Activated CD8-positive, alpha-beta memory T cell treated with anti-CD3 and anti-CD28 coated beads for 36 hours (primary cell): ENCODE measurements around the gene AGAP5. TPM values are rescaled to one million over a fixed set of nuclear protein-coding genes. Genes with fewer than 3 reads are reported as not detected.

Experiments used
- CTCF ChIA-PET: fragments of 350-600 bp; sonication (Branson Sonifier 250); formaldehyde crosslinking; loops from one replicate; lab custom pipeline; 2021; ENCODE audit warnings: antibody characterized with exemption; lab: Charles Lee
- POLR2A ChIA-PET: fragments of 350-600 bp; sonication (Branson Sonifier 250); formaldehyde crosslinking; loops from one replicate; lab custom pipeline; 2021; ENCODE audit warnings: antibody characterized with exemption; lab: Charles Lee
- total RNA-seq, 2 experiments: library from RNA; stranded (reverse); gene quantifications; one replicate each; pipeline ENCODE4 v1.2.3, GENCODE V29; 2021

AGAP5 gene
- total RNA-seq, 2 experiments from 2014 or later: 7.5 to 8.6 TPM

DNA sequence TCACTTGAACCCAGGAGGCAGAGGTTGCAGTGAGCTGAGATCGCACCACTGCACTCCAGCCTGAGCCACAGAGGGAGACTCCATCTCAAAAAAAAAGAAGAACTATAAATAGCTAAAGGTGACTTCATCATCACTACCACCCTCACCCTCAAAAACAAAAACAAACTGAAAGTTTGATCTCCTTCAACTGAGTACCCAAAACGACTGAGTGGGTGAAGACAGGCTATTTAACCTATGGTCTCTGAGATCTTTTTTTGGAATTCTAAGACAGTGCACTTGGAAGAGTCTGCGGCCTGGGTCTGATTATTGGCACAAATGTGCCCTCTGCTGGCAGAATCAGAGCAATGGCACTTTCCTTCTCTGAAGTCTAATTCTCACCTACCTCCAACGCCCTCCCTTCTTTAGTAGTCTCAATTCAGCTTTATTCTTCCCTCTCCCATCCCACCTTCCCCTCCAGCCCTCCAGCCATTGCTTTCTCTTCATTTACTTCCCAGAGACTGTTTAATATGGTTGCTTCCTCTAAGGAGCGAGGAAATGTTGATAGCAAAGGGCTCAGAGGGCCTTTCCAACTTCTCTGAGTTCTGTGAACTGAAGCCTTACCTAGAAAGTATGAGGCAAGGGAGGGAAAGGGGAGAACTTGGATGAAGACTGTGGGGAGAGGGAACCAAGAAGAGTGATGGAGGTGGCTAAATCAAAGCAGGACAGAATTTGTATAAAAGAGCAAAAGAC is 53.7 kb downstream of the AGAP5 start:
- POLR2A ChIA-PET: interaction anchor here (0.6 kb wide), 1 partner anchor 27 kb away, joined by 3 read pairs; no protein-coding TSS in a partner anchor

DNA sequence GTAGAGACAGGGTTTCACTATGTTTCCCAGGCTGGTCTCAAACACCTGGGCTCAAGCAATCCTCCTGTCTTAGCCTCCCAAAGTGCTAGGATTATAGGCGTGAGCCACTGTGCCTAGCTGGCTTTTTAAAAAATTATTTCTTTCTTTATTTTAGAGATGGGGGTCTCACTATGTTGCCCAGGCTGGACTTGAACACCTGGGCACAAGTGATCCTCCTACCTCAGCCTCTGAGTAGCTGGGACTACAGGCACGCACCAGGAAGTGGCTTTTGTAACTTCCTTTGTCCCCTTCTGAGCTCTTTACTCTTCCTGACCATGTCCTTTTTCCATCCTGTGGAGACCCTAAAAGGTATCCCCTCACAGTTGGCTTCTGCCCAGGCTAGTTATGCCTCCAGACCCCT is 54.5 kb downstream of the AGAP5 start:
- CTCF ChIA-PET: interaction anchor here (0.6 to 4.1 kb wide), 13 partner anchors 9 to 453 kb away, joined by 3 to 43 read pairs (median 4); no protein-coding TSS in a partner anchor
- POLR2A ChIA-PET: interaction anchor here (0.6 kb wide), 1 partner anchor 28 kb away, joined by 3 read pairs; no protein-coding TSS in a partner anchor

More for the DNA sequence above, 53.7 kb downstream of the AGAP5 start:
- CTCF ChIA-PET: interaction anchor here (0.7 to 4.1 kb wide), 11 partner anchors 10 to 380 kb away, joined by 3 to 43 read pairs (median 4); no protein-coding TSS in a partner anchor

DNA sequence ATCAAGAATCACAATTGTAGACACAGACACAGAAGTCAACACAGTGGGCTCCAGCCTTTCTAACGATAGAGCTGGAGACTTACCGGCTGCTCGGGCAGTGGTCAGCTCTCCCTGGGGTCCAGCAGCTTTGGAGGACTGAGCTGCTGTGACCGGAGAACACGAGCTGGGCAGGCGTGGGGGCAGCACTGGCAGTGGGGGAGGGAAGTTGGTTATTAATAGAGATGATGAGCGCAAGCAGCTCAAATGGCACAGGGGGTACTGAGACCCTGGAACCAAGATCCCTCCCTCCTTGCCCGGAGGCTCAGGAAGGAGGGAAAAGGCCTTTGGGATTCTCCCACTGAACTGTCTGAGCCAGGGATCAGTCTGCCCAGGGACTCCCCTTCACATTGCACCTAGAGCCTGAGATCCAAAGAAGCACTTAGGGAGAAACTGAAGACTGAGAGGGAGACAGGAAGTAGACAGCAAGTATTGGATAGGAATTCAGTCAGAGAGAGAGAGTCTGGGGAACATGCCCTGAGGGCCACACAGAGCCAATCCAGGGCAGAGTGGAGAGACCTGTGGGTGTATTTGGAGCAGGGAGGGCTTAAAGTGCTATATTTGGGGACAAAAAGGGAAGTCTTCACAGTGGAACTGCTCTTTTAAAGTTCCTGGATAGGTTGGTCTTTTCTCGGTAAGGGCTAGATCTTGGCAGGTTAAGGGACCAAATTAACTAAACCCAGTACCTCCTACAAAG is 56.4 kb downstream of the AGAP5 start, which contains the start of gene MYOZ1:
Gene MYOZ1 (minus strand): TSS at position 147 of the 733 bp plus-strand sequence. CDS start 1,457 bp downstream, outside the sequence.
- CTCF ChIA-PET: interaction anchor here (0.8 to 4.1 kb wide), 2 partner anchors 111 to 112 kb away, joined by 3 to 43 read pairs; no protein-coding TSS in a partner anchor
- POLR2A ChIA-PET: no interaction called here

DNA sequence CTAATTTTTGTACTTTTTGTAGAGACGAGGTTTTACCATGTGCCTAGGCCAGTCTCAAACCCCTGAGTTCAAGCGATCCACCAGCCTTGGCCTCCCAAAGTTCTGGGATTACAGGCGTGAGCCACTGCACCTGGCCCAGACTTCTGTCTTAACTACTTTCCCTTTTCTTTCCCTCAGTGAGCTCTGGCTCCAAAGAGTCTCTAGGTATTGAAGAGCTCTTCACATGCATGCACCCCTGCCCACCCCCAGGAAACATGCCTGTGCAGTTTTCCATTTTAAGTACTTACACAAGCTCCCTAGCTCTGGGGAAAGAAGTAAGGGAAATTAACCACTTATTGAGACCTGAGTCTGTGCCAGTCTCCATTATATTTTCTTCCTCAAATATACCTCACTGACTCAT is 58.6 kb downstream of the AGAP5 start:
- ChIA-PET POLR2A (no interaction called here), CTCF (interaction anchor here (1.3 kb wide), 1 partner anchor 8 kb away, joined by 3 read pairs; no protein-coding TSS in a partner anchor)

DNA sequence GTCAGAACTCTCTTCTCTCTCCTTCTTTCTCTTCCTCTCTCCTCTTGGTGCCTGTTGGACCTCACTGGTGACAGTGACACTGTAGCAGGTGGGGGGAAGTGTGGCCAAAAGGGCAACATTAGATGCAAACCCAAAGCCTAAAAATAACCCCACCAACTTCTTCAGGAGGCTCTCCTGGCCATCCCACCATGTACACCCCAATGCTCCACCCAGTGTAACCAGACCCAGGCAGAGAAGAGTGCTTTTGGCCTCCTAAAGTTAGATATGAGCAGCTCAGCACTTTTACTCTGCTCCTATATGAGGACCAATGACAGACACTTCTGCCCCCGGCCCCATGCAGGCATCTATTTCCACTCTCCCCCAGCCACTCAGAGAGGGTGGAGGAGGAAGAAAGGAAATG is 62.1 kb downstream of the AGAP5 start:
- ChIA-PET POLR2A (no interaction called here), CTCF (no interaction called here)

DNA sequence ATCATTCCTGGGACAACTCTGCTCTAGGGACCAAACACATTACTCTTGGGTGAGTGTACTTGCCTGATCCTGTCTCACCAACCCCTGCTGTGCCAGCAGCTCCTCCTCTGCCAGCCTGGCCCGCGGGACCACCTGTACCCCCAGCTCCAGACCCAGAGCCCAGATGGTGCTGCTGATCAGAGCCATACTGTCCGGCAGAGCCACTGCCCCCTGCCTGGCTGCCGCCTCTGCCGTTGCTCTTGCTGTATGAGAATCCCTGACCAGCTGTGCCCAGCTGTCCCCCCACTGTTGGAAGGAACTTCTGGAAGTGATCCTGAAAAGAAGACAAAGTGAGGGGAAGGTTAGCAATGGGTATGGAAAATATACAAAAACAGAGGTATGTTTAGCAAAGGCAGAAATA is 63.5 kb downstream of the AGAP5 start:
- CTCF ChIA-PET: interaction anchor here (1.1 kb wide), 1 partner anchor 9 kb away, joined by 4 read pairs; no protein-coding TSS in a partner anchor

DNA sequence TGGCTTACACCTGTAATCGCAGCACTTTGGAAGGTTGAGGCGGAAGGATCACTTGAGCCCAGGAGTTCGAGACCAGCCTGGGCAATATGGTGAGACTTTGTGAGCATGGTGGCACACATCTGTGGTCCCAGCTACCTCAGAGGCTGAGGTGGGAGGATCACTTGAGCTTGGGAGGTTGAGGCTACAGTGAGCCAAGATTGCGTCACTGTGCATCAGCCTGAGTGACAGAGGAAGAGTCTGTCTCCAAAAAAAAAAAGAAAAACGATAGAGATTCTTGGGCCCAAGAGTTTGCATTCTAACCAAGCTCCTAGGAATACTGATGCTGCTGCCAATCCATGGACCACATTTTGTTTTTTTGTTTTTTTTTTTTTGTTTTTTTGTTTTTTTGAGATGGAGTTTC is 68.7 kb downstream of the AGAP5 start:
- CTCF ChIA-PET: no interaction called here
- POLR2A ChIA-PET: no interaction called here

More for the DNA sequence above, 63.5 kb downstream of the AGAP5 start:
- POLR2A ChIA-PET: no interaction called here

DNA sequence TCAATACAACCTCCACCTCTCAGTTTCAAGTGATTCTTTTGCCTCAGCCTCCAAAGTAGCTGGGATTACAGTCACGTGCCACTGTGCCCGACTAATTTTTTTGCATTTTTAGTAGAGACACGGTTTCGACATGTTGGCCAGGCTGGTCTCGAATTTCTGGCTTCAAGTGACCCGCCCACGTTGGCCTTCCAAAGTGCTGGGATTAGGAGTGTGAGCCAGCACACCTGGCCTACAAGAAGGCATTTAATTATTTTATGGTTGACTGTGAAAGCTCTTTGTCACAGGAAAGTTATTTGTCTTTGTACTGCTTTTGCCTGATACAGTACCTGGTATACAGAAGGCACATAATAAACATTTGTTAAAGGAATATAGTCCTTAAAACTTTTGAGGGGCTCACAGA is 69.5 kb downstream of the AGAP5 start:
- POLR2A ChIA-PET: no interaction called here
- CTCF ChIA-PET: no interaction called here

DNA sequence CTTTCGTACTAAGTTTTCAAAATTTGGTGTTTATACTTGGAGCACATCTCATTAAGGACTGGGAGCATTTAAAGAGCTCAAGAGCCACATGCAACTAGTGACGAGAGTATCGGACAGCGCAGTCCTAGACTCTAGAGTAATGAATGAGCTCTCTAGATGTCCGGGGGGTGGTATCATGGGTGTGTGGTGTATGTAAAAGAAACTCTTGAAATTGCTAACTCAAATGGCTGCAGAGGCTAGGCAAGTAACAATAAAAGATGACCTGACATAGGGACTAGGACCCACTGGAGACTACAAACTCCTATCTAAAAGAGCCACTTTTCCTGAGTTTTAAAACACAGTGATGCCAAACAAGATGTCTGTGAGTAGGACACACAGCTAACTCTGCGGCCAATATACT is 70.6 kb downstream of the AGAP5 start:
- ChIA-PET CTCF (interaction anchor here (1.4 kb wide), 1 partner anchor 16 kb away, joined by 4 read pairs; no protein-coding TSS in a partner anchor), POLR2A (interaction anchor here (0.6 kb wide), 1 partner anchor 119 kb away, joined by 3 read pairs; no protein-coding TSS in a partner anchor)

DNA sequence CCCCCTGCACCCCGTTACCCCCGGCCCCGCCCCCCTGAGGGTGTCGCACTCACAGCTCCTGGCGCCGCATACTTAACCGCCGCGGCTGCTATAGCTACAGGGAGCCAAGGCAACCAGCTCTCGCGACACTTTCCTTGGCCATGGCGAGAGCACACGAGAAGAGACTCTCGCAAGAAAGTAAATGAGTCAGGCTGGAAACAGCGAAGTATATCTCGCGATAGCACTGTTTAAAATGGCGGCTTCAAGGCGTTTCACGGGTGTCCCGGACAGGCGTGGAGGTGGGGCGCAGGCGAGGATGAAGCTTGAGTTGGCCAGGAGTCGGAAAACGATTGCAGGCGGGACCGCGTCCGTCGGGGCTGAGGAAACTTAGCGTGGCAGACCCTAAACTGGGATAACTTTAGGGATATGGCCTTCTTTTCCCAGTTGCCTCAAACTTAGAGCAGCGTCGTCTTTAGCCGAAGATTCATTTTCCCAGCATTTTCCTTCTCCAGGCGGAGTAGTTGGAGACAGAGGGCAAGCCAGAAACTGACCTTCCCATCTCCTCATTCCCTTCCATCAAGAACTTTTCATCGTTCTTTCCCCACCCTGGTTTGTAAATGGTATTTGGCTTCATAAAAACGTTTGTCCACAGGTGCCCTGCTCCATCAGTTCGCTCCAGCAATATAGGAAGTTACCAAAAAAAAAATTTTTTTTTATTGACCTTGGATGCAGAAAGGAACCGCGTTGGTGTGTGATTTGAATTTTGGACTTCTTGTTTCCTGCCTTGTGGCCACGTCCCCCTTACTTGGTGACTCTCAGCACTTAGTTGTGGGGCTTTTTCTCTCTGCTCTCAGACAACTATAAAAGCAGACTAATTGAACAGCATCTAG is 71.8 kb downstream of the AGAP5 start:
- POLR2A ChIA-PET: interaction anchor here (0.5 to 1.4 kb wide), 2 partner anchors 131 to 531 kb away, joined by 5 to 9 read pairs; partner anchors contain the start of gene PPP3CB

DNA sequence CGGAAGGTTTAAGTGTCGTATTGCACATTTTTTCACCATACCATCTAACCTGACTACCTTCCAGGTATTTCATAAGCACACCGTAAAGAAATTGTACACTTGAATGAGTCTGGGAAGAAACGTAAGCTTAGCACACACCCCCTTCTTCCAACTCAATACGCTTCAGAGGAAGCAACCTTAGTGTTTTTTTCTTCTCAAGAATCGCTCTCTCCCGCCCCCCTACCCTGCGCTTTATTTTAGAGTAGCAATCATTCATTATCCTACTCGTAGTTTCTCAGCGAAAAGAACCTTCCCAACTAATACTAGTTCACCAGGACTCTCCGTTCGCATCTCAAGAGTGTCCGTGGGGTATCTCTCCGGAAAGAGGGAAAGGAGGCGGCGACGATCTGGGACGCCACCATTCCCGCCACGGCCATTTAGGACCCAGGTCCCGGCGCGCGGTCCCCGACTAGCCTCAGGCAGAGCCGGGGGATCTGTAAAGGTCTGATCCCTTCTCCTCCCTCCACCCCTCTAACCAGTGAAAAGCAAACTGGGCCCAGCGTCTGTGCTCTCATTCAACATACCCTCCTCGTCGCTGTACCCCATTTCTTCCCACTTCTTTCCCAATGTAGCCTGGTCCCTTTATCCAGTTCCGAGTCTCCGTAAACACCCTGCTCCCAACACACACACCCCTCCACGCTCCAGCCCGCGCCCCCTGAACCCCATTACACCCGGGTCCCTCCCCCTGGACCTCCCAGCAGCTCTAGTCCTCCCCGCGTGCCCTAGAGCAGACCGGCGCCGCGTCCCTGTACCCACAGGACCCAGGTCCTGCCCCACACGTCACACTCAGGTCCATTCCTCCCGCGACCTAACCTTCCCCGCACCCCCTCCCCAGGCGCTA is 72.7 kb downstream of the AGAP5 start:
- CTCF ChIA-PET: interaction anchor here (1.3 to 2.8 kb wide), 2 partner anchors 19 to 96 kb away, joined by 3 to 9 read pairs; no protein-coding TSS in a partner anchor
- POLR2A ChIA-PET: interaction anchor here (0.5 to 1.4 kb wide), 3 partner anchors 130 to 555 kb away, joined by 5 to 9 read pairs (median 7); partner anchors contain the start of gene PPP3CB

More for the DNA sequence above, 71.8 kb downstream of the AGAP5 start:
- CTCF ChIA-PET: interaction anchor here (1.3 to 2.8 kb wide), 2 partner anchors 18 to 97 kb away, joined by 3 to 9 read pairs; no protein-coding TSS in a partner anchor

Other genes with a start within 250 kb of the AGAP5 start
- 10 to 100 TPM; 39.1 to 41.4 TPM for gene PPP3CB, start 202.1 kb downstream of the AGAP5 start, total RNA-seq
- gene USP54, start 106.8 kb downstream of the AGAP5 start, total RNA-seq: 10 to 100 TPM; 11.6 to 14.0 TPM
- not detected for gene MYOZ1, start 56.6 kb downstream of the AGAP5 start, total RNA-seq
- not detected for gene SYNPO2L, start 42.1 kb downstream of the AGAP5 start, total RNA-seq
- gene SEC24C, start 46.3 kb upstream of the AGAP5 start, total RNA-seq: 10 to 100 TPM; 89.0 to 89.9 TPM
- gene CHCHD1, start 83.9 kb upstream of the AGAP5 start, total RNA-seq: 10 to 100 TPM; 34.9 to 36.2 TPM
- 10 to 100 TPM; 45.9 to 50.5 TPM for gene ZSWIM8, start 87.5 kb upstream of the AGAP5 start, total RNA-seq
- 10 to 100 TPM; 38.5 to 41.6 TPM for gene NDST2, start 113.5 kb upstream of the AGAP5 start, total RNA-seq
- 10 to 100 TPM; 15.8 to 16.2 TPM for gene CAMK2G, start 176.4 kb upstream of the AGAP5 start, total RNA-seq
- under 1 TPM; 0.25 to 0.38 TPM for gene PLAU, start 213.0 kb upstream of the AGAP5 start, total RNA-seq